ENCODE data around the gene NKTR. TPM values are rescaled to one million over a fixed set of nuclear protein-coding genes. Genes with fewer than 3 reads are reported as not detected.

Gene NKTR
- total and polyA plus RNA-seq, 7 experiments from 2014 or later = 10.9 to 275 (median 209) TPM

DNA sequence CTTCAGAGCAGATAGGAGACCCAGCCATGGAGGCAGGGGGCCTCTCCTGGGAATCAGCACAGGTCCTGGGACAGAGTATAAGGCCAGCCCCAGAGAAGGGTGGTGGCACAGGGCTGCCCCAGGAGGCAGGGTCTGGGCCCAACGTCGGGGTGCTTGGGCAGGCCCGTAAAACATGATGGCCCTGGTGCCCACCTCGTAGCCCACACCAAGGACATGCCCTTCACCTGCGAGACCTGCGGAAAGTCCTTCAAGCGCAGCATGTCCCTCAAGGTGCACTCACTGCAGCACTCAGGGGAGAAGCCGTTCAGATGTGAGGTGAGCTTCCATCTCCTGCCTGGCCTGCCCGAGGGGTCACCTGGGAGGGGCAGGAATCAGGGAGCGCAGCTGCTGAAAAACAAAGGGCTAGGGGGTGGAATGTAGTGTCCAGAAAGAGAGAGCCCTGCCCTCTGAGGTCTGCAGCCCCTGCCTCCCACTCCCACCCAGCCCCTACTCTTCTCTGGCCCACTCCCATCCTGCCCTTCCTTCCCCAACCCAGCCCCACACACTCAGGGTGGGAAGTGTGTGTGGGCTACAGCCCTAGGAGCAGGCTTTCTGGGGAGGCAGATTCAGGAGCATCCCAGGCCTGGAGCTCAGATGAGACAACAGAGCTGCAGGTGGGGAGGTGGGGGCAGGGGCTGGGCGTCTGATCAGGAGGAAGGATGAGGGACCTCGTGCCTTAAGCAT is 62.5 kb downstream of the NKTR start:
- Mint-ChIP-seq H3K4me1 (peaks cover 0 to 4% (median 0%) of the 10 kb centered on the region in 7 donors), H3K36me3 (no peaks in the 10 kb centered on the region), H3K9me3 (no peaks in the 10 kb centered on the region), H3K4me3 (no peak overlapping the region), H3K27ac (peak overlapping the region in 1 of 9 donors; percentile 47), H3K27me3 (peaks cover 0 to 3% (median 0%) of the 10 kb centered on the region in 5 donors)
- Histone ChIP-seq H3K4me3 (ENCODE audit: low read length) (no peak overlapping the region), H3K36me3 (ENCODE audit: control insufficient read depth in 2 of 3, insufficient read depth in 3 of 3, low read length in 3 of 3) (no peaks in the 10 kb centered on the region), H3K4me1 (ENCODE audit: control insufficient read depth in 2 of 2, insufficient read depth in 2 of 2, low read length in 2 of 2) (no peaks in the 10 kb centered on the region), H3K27ac (ENCODE audit: low read depth, low read length) (no peak overlapping the region), H3K27me3 (ENCODE audit: control insufficient read depth in 2 of 2, insufficient read depth in 2 of 2, low read length in 2 of 2) (no peaks in the 10 kb centered on the region), H3K9me3 (ENCODE audit: control insufficient read depth in 2 of 3, low read length in 3 of 3) (no peaks in the 10 kb centered on the region)
- CTCF ChIA-PET = no interaction called here
- ATAC-seq = no peak
- POLR2A ChIA-PET = no interaction called here
- intact Hi-C loops (cut with micrococcal nuclease) = no loop called here
- no peak for DNase-seq

DNA sequence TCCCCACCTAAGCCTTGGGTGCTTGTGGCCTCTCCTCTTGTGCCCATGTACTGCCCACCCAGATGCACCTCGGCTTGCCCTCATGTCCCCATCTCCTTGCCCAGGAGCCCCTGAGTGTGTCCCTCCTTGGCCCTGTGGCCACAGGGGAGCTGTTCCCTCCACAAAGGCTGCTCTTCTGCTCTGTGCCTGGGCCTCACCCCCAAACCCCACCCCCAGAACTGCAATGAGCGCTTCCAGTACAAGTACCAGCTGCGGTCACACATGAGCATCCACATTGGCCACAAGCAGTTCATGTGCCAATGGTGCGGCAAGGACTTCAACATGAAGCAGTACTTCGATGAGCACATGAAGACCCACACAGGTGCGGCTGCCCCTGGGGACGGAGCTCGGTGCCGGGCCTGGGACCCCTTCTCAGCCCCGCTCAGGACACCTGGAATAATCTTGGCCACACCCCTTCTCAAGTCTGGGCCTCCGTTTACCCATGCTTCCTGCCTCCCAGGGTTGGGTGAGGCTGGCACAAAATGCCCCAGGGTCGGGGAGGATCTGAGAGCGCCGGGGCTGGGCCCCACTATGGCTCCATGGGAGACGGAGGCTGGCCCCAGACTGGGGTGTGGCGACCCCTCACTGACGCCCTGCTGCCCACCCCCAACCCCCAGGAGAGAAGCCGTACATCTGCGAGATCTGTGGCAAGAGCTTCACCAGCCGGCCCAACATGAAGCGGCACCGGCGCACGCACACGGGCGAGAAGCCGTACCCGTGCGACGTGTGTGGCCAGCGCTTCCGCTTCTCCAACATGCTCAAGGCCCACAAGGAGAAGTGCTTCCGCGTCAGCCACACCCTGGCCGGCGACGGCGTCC is 63.3 kb downstream of the NKTR start:
- CTCF ChIA-PET = no interaction called here
- H3K4me3 Mint-ChIP-seq = no peak overlapping the region
- peaks cover 0 to 4% (median 0%) of the 10 kb centered on the region in 7 donors for H3K4me1 Mint-ChIP-seq
- peak overlapping the region in 1 of 9 donors; percentile 47 for H3K27ac Mint-ChIP-seq
- Histone ChIP-seq H3K4me1 (ENCODE audit: control insufficient read depth in 2 of 2, insufficient read depth in 2 of 2, low read length in 2 of 2) (no peaks in the 10 kb centered on the region), H3K27me3 (ENCODE audit: control insufficient read depth in 2 of 2, insufficient read depth in 2 of 2, low read length in 2 of 2) (no peaks in the 10 kb centered on the region), H3K9me3 (ENCODE audit: control insufficient read depth in 2 of 3, low read length in 3 of 3) (no peaks in the 10 kb centered on the region), H3K36me3 (ENCODE audit: control insufficient read depth in 2 of 3, insufficient read depth in 3 of 3, low read length in 3 of 3) (no peaks in the 10 kb centered on the region), H3K4me3 (ENCODE audit: low read length) (no peak overlapping the region), H3K27ac (ENCODE audit: low read depth, low read length) (no peak overlapping the region)
- ATAC-seq (no peak), DNase-seq (no peak)
- POLR2A ChIA-PET = no interaction called here
- H3K9me3 Mint-ChIP-seq = no peaks in the 10 kb centered on the region
- intact Hi-C loops (cut with micrococcal nuclease) = no loop called here
- peaks cover 0 to 3% (median 0%) of the 10 kb centered on the region in 5 donors for H3K27me3 Mint-ChIP-seq
- H3K36me3 Mint-ChIP-seq = no peaks in the 10 kb centered on the region

DNA sequence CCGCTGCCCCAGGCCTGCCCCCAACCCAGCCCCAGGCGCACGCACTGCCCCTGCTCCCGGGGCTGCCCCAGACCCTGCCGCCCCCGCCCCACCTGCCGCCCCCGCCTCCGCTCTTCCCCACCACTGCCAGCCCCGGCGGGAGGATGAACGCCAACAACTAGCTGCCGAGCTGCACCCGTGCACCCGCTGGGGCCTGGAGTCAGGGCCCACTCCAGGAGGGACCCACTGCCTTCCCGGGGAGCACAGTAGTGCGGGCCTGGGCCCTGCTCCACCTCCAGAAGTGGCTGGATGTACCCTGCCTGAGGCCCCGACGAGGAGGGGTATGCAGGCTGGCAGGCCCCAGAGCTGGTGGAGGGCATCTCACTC is 63.9 kb downstream of the NKTR start:
- Histone ChIP-seq H3K4me3 (ENCODE audit: low read length) (no peak overlapping the region), H3K27ac (ENCODE audit: low read depth, low read length) (no peak overlapping the region), H3K4me1 (ENCODE audit: control insufficient read depth in 2 of 2, insufficient read depth in 2 of 2, low read length in 2 of 2) (no peaks in the 10 kb centered on the region), H3K36me3 (ENCODE audit: control insufficient read depth in 2 of 3, insufficient read depth in 3 of 3, low read length in 3 of 3) (no peaks in the 10 kb centered on the region), H3K27me3 (ENCODE audit: control insufficient read depth in 2 of 2, insufficient read depth in 2 of 2, low read length in 2 of 2) (no peaks in the 10 kb centered on the region), H3K9me3 (ENCODE audit: control insufficient read depth in 2 of 3, low read length in 3 of 3) (no peaks in the 10 kb centered on the region)
- intact Hi-C loops (cut with micrococcal nuclease) = no loop called here
- Mint-ChIP-seq H3K36me3 (no peaks in the 10 kb centered on the region), H3K4me3 (no peak overlapping the region), H3K4me1 (peaks cover 0 to 4% (median 0%) of the 10 kb centered on the region in 7 donors), H3K9me3 (peaks cover 0 to 2% (median 0%) of the 10 kb centered on the region in 11 donors), H3K27me3 (peaks cover 0 to 3% (median 0%) of the 10 kb centered on the region in 5 donors), H3K27ac (no peak overlapping the region)
- DNase-seq (no peak), ATAC-seq (no peak)
- POLR2A ChIA-PET = no interaction called here
- CTCF ChIA-PET = no interaction called here

- no peak overlapping the region for H3K4me3 ChIP-seq (ENCODE audit: low read length)
- intact Hi-C loops (cut with micrococcal nuclease) = no loop called here
- H3K27ac Mint-ChIP-seq = no peak overlapping the region
- ATAC-seq (no peak), DNase-seq (no peak)
- no peaks in the 10 kb centered on the region for H3K27me3 ChIP-seq (ENCODE audit: control insufficient read depth in 2 of 2, insufficient read depth in 2 of 2, low read length in 2 of 2)
- no peaks in the 10 kb centered on the region for H3K36me3 ChIP-seq (ENCODE audit: control insufficient read depth in 2 of 3, insufficient read depth in 3 of 3, low read length in 3 of 3)
- no peaks in the 10 kb centered on the region for H3K9me3 ChIP-seq (ENCODE audit: control insufficient read depth in 2 of 3, low read length in 3 of 3)
- no peaks in the 10 kb centered on the region for H3K36me3 Mint-ChIP-seq
- H3K9me3 Mint-ChIP-seq = peaks cover 0 to 2% (median 0%) of the 10 kb centered on the region in 11 donors
- no peak overlapping the region for H3K27ac ChIP-seq (ENCODE audit: low read depth, low read length)
- no peak overlapping the region for H3K4me3 Mint-ChIP-seq
- H3K4me1 ChIP-seq (ENCODE audit: control insufficient read depth in 2 of 2, insufficient read depth in 2 of 2, low read length in 2 of 2) = no peaks in the 10 kb centered on the region
- no peaks in the 10 kb centered on the region for H3K4me1 Mint-ChIP-seq
- ChIA-PET CTCF (no interaction called here), POLR2A (no interaction called here)
- H3K27me3 Mint-ChIP-seq = peaks cover 0 to 3% (median 0%) of the 10 kb centered on the region in 5 donors
These were observed 64.8 kb downstream of the NKTR start for GRCh38 chr3:42665050-42665878.

DNA sequence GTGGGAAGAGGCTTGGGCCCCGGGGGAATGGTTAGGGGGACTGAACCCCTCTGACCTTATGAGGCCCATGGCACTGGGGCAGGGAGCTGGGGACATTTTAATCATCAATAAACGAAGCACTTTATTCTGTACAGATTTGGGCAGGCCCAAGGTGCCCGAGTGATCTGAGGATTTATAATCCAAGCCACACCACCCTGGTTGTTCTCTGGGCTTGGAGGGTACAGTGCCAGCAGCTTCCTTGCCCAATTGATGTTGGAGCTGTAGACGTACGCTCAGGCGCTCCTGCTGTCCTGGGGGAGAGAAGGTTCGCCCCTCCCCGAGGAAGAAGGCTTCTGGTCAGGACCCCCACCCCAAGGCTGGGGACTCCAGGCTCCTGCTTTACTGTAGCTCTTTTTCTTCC is 65.5 kb downstream of the NKTR start:
- H3K36me3 Mint-ChIP-seq = no peaks in the 10 kb centered on the region
- no peak for ATAC-seq
- no peak overlapping the region for H3K4me3 Mint-ChIP-seq
- no peak overlapping the region for H3K27ac Mint-ChIP-seq
- ChIA-PET POLR2A (no interaction called here), CTCF (no interaction called here)
- H3K27me3 Mint-ChIP-seq = peaks cover 0 to 3% (median 0%) of the 10 kb centered on the region in 5 donors
- no peaks in the 10 kb centered on the region for H3K27me3 ChIP-seq (ENCODE audit: control insufficient read depth in 2 of 2, insufficient read depth in 2 of 2, low read length in 2 of 2)
- H3K4me1 Mint-ChIP-seq = no peaks in the 10 kb centered on the region
- H3K9me3 Mint-ChIP-seq = peaks cover 0 to 2% (median 0%) of the 10 kb centered on the region in 11 donors
- no peak overlapping the region for H3K27ac ChIP-seq (ENCODE audit: low read depth, low read length)
- intact Hi-C loops (cut with micrococcal nuclease) = no loop called here
- no peaks in the 10 kb centered on the region for H3K36me3 ChIP-seq (ENCODE audit: control insufficient read depth in 2 of 3, insufficient read depth in 3 of 3, low read length in 3 of 3)
- no peak overlapping the region for H3K4me3 ChIP-seq (ENCODE audit: low read length)
- DNase-seq = no peak
- H3K9me3 ChIP-seq (ENCODE audit: control insufficient read depth in 2 of 3, low read length in 3 of 3) = no peaks in the 10 kb centered on the region
- no peaks in the 10 kb centered on the region for H3K4me1 ChIP-seq (ENCODE audit: control insufficient read depth in 2 of 2, insufficient read depth in 2 of 2, low read length in 2 of 2)

DNA sequence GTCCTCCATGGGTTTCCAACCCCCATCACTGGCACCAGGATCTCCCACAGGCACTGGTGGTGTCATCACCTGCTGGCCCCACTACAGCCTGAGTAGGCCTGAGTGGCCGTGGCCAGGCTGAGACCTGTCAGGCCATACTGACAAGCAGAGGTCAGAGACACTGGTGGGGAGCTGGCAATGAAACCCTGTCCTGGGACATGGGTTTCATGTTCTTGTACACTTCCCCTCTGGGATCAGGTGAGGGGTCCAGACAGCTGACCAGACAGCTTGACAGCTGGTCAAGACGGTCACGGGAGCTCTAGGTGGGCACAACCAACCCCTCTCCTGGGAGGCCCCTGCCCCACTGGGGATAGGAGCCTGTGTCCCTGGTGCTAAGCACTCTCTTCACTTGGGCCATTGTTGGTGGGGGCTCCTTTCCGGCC is 66.1 kb downstream of the NKTR start:
- peaks cover 0 to 2% (median 0%) of the 10 kb centered on the region in 11 donors for H3K9me3 Mint-ChIP-seq
- H3K4me1 Mint-ChIP-seq = no peaks in the 10 kb centered on the region
- Histone ChIP-seq H3K36me3 (ENCODE audit: control insufficient read depth in 2 of 3, insufficient read depth in 3 of 3, low read length in 3 of 3) (no peaks in the 10 kb centered on the region), H3K27me3 (ENCODE audit: control insufficient read depth in 2 of 2, insufficient read depth in 2 of 2, low read length in 2 of 2) (no peaks in the 10 kb centered on the region), H3K27ac (ENCODE audit: low read depth, low read length) (no peak overlapping the region), H3K4me3 (ENCODE audit: low read length) (no peak overlapping the region), H3K4me1 (ENCODE audit: control insufficient read depth in 2 of 2, insufficient read depth in 2 of 2, low read length in 2 of 2) (no peaks in the 10 kb centered on the region), H3K9me3 (ENCODE audit: control insufficient read depth in 2 of 3, low read length in 3 of 3) (no peaks in the 10 kb centered on the region)
- CTCF ChIA-PET = no interaction called here
- POLR2A ChIA-PET = no interaction called here
- no peaks in the 10 kb centered on the region for H3K36me3 Mint-ChIP-seq
- no peak overlapping the region for H3K27ac Mint-ChIP-seq
- no peak overlapping the region for H3K4me3 Mint-ChIP-seq
- intact Hi-C loops (cut with micrococcal nuclease) = no loop called here
- ATAC-seq (no peak), DNase-seq (no peak)
- H3K27me3 Mint-ChIP-seq = peaks cover 0 to 3% (median 0%) of the 10 kb centered on the region in 5 donors

Data from naive thymus-derived CD4-positive, alpha-beta T cell (primary cell).